Spinal cord (tissue), 10 donors: ENCODE data around the gene TRERF1. TPM values are rescaled to one million over a fixed set of nuclear protein-coding genes. Genes with fewer than 3 reads are reported as not detected.

Experiments used
- DNase-seq, 6 donors: peaks; one replicate each; pipeline versions ENCODE4 v3.0.0 to v3.0.0-alpha.2; 2013 to 2015; ENCODE audit warnings: low spot score in 6 of 6, low read depth in 4 of 6
- H3K27ac ChIP-seq: one replicate; pipeline ENCODE4 v1.5.1; 2013; ENCODE audit warnings: low read depth, low read length, control low read depth
- H3K27me3 ChIP-seq: one replicate; pipeline ENCODE4 v1.6.1; 2013; ENCODE audit warnings: low read length; ENCODE audit not compliant: control insufficient read depth, insufficient read depth
- H3K36me3 ChIP-seq: one replicate; pipeline ENCODE4 v1.6.1; 2013; ENCODE audit warnings: low read length; ENCODE audit not compliant: control insufficient read depth, insufficient read depth
- H3K4me1 ChIP-seq: one replicate; pipeline ENCODE4 v1.6.1; 2013; ENCODE audit warnings: low read length; ENCODE audit not compliant: control insufficient read depth, insufficient read depth
- H3K4me3 ChIP-seq: one replicate; pipeline ENCODE4 v1.5.1; 2013; ENCODE audit warnings: low read depth, low read length, control low read depth
- H3K9me3 ChIP-seq: one replicate; pipeline ENCODE4 v1.6.1; 2013; ENCODE audit warnings: low read length; ENCODE audit not compliant: control insufficient read depth, insufficient read depth
- WGBS: methylation state at CpG from one replicate; pipeline ENCODE4 v1.1.5; 2013; ENCODE audit warnings: missing lambda C conversion rate; ENCODE audit not compliant: insufficient coverage; 5-methylcytosine and 5-hydroxymethylcytosine counted together
- polyA plus RNA-seq, 2 donors: library from polyadenylated mRNA; unstranded; fragments of 120-200 nt; gene quantifications; one replicate each; pipeline ENCODE4 v1.2.1, GENCODE V29; 2013; ENCODE audit not compliant: insufficient read length in 2 of 2
- total RNA-seq, 2 donors: library from RNA; depleted of rRNA in 1 of 2; stranded (reverse); fragments of 120-200 nt in 1 of 2; fragments of >200 nt in 1 of 2; gene quantifications; one replicate each; pipeline versions ENCODE4 v1.2.3 to v1.2.4, GENCODE V29; 2013 to 2014
- donor health status: healthy.

TRERF1 gene
- total and polyA plus RNA-seq, 4 donors: 4.8 to 9.4 (median 7.4) TPM

DNA sequence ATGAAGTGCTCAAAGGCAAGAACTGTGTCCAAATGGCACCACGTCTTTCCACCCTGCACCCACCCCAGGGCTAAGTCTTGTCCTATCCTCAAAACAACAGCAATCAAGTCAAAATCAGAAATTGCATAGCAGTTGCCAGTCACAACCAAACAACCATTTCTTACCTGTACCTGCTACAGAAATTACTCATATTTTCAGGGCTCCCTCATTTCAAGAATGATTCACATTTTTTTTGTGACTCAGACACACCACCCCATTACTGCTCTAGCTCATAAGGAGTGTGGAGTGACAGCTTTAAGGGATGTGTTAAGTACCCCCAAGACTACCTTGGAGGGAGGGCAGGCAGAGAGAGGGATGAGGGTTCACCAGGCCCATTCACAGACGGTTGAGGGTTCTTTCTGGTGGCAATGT, 111.7 kb downstream of the TRERF1 start:
- Histone ChIP-seq H3K4me3 (no peak overlapping the region), H3K27ac (no peak overlapping the region), H3K9me3 (no peaks in the 10 kb centered on the region), H3K4me1 (peaks cover 3% of the 10 kb centered on the region), H3K27me3 (no peaks in the 10 kb centered on the region), H3K36me3 (peaks cover 3% of the 10 kb centered on the region)
- no peak for DNase-seq
- WGBS: 73% methylated on average over 1 of the region's 2 CpGs

- Histone ChIP-seq H3K9me3 (no peaks in the 10 kb centered on the region), H3K27ac (no peak overlapping the region), H3K27me3 (no peaks in the 10 kb centered on the region), H3K4me1 (peaks cover 3% of the 10 kb centered on the region), H3K4me3 (no peak overlapping the region), H3K36me3 (peaks cover 1% of the 10 kb centered on the region)
- 93% methylated on average over 3 of the region's 7 CpGs for WGBS
- no peak for DNase-seq
Measured at GRCh38 chr6:42338744-42339222, 112.9 kb downstream of the TRERF1 start.

DNA sequence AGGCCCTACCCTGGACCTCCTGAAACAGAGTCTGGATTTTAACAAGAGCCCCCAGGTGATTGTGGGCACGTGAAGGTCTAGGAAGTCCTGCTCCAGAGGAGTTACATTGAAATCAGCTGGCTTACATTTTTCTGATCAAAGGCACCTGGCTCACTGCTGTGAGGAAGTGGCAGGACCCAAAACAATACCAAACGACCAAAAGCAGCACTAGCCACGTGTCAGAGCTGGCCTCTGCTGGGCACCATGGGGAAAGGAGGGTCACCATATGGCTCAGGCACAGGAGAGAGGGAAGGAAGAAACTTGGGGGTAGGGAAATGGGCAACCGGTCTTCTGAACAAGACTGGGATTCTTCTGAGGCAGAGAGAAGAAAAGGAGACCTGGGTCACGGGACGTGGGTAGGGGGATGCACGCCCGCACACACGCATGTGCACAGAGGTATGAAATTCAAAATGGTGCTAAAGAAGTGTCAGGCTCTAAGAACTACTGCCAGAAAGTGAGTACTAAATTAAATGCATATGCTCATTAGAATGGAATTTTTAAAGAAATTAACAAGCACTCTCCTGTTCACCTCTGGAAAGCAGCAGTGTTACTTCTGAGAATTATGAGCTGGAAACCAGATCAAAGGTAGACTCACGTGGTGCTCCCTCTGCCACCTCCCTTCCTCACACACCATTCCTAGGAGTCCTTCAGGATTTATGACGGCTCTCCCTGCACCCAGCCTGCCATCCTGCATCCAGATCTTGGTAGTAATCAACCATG, 113.6 kb downstream of the TRERF1 start:
- H3K36me3 ChIP-seq: no peaks in the 10 kb centered on the region
- no peaks in the 10 kb centered on the region for H3K9me3 ChIP-seq
- H3K4me1 ChIP-seq: peaks cover 3% of the 10 kb centered on the region
- WGBS: 87% methylated on average over 11 of the region's 11 CpGs
- no peak for DNase-seq
- H3K27me3 ChIP-seq: no peaks in the 10 kb centered on the region
- H3K4me3 ChIP-seq: no peak overlapping the region
- no peak overlapping the region for H3K27ac ChIP-seq

GRCh38 chr6:42336431-42336830, 115.3 kb downstream of the TRERF1 start:
- no peaks in the 10 kb centered on the region for H3K27me3 ChIP-seq
- peaks cover 3% of the 10 kb centered on the region for H3K4me1 ChIP-seq
- WGBS: 88% methylated on average over 4 of the region's 5 CpGs
- peaks cover 2% of the 10 kb centered on the region for H3K36me3 ChIP-seq
- H3K27ac ChIP-seq: no peak overlapping the region
- no peak overlapping the region for H3K4me3 ChIP-seq
- DNase-seq: no peak
- no peaks in the 10 kb centered on the region for H3K9me3 ChIP-seq

DNA sequence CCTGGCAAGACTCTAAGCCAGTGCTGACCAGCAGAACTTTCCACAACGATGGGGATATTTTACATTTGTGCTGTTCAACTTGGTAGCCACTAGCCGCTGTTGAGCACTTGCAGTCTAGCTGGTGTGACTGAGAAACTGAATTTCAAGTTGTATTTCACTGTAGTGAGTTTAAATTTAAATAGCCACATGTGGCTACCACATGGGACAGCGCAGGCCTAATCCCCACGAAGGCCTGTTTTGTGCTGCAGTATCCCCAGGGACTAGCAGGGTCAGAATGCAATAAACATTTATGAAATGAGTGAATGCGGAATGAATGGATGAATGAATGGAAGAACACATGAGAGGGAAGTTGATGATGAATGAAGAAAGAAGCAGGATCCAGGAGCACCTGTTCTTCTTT, 115.8 kb downstream of the TRERF1 start:
- Histone ChIP-seq H3K36me3 (peaks cover 2% of the 10 kb centered on the region), H3K9me3 (no peaks in the 10 kb centered on the region), H3K4me1 (peaks cover 3% of the 10 kb centered on the region), H3K27ac (no peak overlapping the region), H3K4me3 (no peak overlapping the region), H3K27me3 (no peaks in the 10 kb centered on the region)
- 100% methylated on average over 4 of the region's 5 CpGs for WGBS
- DNase-seq: no peak

DNA sequence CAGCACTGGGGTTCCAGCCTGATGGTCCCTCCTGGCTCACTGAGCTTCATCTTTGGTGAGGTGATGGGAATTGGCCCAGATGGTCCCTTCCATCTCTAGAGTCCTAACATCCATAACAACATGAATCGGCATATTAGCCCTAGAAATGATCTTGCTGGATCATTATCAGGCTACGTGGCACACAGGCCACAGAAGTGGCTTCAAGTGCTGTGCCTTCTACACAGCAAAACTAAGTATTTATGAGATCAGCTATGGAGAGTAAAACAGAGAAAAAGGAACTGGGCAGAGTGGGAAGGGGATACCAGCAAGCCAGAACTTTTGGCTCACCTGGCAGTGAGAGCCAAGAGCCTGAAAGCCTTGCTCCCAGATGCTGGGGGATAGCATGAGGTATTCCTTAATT, 116.9 kb downstream of the TRERF1 start:
- DNase-seq: no peak
- Histone ChIP-seq H3K36me3 (peaks cover 2% of the 10 kb centered on the region), H3K9me3 (no peaks in the 10 kb centered on the region), H3K4me3 (no peak overlapping the region), H3K27ac (no peak overlapping the region), H3K4me1 (peaks cover 3% of the 10 kb centered on the region), H3K27me3 (no peaks in the 10 kb centered on the region)
- 100% methylated on average over 1 of the region's 2 CpGs for WGBS

- DNase-seq: no peak
- H3K36me3 ChIP-seq: peaks cover 2% of the 10 kb centered on the region
- WGBS: 100% methylated on average over 2 of the region's 6 CpGs
- H3K9me3 ChIP-seq: no peaks in the 10 kb centered on the region
- no peak overlapping the region for H3K4me3 ChIP-seq
- no peaks in the 10 kb centered on the region for H3K27me3 ChIP-seq
- H3K4me1 ChIP-seq: peaks cover 3% of the 10 kb centered on the region
- H3K27ac ChIP-seq: no peak overlapping the region
Measured at GRCh38 chr6:42333612-42334011, 118.1 kb downstream of the TRERF1 start.

DNA sequence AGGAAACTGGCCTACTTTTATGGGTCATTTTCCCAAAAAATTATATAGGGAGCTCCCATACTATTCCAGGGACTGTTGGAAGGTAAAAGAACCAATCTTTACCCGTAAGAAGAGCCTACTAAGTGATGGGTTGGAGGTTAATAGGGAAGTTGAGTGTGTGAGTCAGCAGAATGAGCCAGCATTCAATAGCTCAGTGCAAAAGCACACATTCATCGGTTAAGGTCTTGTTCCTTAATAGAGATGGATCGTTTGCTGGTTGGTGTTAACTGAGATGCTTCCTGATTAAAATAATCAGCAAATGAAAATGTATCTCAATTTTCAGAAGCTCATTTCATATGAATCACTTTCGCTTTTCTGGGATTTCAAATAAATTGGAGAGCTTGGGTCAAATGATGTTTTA, 118.8 kb downstream of the TRERF1 start:
- no peak overlapping the region for H3K4me3 ChIP-seq
- H3K9me3 ChIP-seq: no peaks in the 10 kb centered on the region
- no peaks in the 10 kb centered on the region for H3K27me3 ChIP-seq
- H3K4me1 ChIP-seq: peaks cover 3% of the 10 kb centered on the region
- H3K36me3 ChIP-seq: peaks cover 2% of the 10 kb centered on the region
- no peak for DNase-seq
- WGBS: 90% methylated on average over 2 of the region's 4 CpGs
- no peak overlapping the region for H3K27ac ChIP-seq

- H3K36me3 ChIP-seq: peaks cover 2% of the 10 kb centered on the region
- H3K27me3 ChIP-seq: no peaks in the 10 kb centered on the region
- H3K4me3 ChIP-seq: no peak overlapping the region
- H3K27ac ChIP-seq: no peak overlapping the region
- H3K9me3 ChIP-seq: no peaks in the 10 kb centered on the region
- 60% methylated on average over 1 of the region's 4 CpGs for WGBS
- no peaks in the 10 kb centered on the region for H3K4me1 ChIP-seq
- no peak for DNase-seq
Measured at GRCh38 chr6:42331019-42331418, 120.7 kb downstream of the TRERF1 start.

GRCh38 chr6:42326248-42326647, 125.5 kb downstream of the TRERF1 start:
- Histone ChIP-seq H3K4me1 (no peaks in the 10 kb centered on the region), H3K36me3 (no peaks in the 10 kb centered on the region), H3K27me3 (no peaks in the 10 kb centered on the region), H3K27ac (no peak overlapping the region), H3K4me3 (no peak overlapping the region), H3K9me3 (no peaks in the 10 kb centered on the region)
- no peak for DNase-seq
- no CpG with 5 or more reads among the region's 2 CpGs for WGBS
